ENCODE measurements around the gene COL8A2. TPM values are rescaled to one million over a fixed set of nuclear protein-coding genes. Genes with fewer than 3 reads are reported as not detected.

Gene COL8A2
- total and polyA plus RNA-seq, 9 donors = 4.3 to 37.4 (median 16.6) TPM

DNA sequence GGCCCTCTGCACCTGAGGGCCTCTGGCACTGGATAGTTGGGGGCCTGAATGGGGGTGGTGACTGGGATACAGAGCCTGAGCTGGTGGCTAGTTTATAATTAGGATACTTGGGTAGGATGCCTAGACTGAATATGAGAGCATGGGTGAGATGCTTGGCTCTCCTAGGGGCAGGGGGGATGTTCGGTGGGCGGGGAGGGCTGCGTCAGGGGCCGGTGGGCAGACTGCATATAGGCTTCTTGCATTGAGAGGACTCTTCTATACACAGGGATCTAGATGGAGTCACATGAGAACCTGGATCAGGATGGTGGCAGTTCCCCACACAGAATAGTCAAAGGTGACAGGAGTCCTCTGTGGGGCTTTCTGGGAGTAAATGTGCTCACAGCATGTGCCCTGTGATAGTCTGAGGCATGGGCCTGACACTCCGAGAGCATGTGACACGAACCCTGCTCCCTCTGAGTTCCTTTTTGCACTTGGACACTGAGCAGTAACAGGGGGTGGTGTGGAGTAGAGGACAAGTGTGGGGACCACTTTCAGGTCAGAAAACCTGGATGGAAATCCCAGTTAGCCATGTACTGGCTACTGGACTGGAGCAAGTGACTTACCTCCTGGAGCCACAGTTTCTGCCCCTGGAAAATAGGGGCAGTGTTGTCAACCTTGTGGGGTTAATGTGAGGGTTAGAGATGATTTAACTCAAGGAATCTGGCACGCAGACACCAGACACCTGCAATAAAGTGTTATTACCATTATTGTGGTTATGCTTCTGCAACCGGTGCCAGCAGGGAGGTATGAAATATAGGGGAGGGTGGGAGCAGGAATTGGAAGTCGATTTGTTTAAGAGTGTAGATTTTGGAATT is 33.2 kb upstream of the COL8A2 start:
- DNase-seq = no peak
- Histone ChIP-seq H3K4me1 (ENCODE audit: control insufficient read depth, insufficient read depth, low read length) (peaks cover 65% of the 10 kb centered on the region), H3K9me3 (replicated peaks; ENCODE audit: control insufficient read depth, low read depth, low read length) (no peaks in the 10 kb centered on the region), H3K36me3 (ENCODE audit: control insufficient read depth, insufficient read depth, low read length) (peaks cover 32% of the 10 kb centered on the region), H3K4me3 (ENCODE audit: low read length) (peak overlapping the region; percentile 94), H3K27me3 (ENCODE audit: control insufficient read depth, insufficient read depth, low read length) (no peaks in the 10 kb centered on the region), H3K27ac (ENCODE audit: low read length) (peak overlapping the region; percentile 98)
- 50% methylated on average over 3 of the region's 9 CpGs for WGBS (ENCODE audit: insufficient coverage)

DNA sequence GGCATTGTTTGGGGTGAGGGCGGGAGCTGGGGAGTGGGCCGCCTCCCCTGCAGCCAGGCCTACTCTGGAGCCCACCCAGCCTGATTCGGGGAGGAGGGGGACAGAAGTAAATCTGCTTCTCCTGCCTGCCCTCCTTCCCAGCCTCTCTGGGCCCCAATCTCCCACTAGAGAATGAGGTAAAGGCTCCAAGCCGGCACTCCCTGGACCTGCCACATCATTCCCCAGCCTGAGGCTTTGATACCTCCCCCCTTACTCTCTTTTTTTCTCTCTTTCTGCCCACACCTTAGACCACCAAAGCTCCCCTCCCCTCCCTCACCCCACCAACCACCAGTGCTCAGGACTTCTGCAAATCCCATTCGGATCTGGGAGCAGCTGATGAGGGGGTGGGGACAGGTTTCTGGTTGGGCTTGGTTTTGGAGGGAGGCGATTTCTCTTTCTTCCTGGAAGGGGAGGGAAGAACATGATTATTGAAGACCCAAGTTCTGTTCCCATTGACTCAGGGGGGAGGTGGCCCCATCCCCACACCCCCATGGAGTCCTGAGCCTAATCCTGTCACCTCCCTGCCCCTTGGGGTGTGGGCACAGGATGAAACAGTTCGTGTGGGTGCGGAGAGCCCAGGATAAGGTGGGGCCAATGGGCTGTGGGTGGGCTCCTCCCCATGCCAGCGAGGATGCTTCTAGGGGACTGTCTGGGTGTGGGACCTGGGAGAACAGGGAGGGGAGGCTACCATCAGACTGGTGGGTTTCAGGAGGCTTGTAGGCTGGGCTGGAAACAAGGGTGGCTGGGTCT is 32.3 kb upstream of the COL8A2 start:
- H3K9me3 ChIP-seq (replicated peaks; ENCODE audit: control insufficient read depth, low read depth, low read length) = no peaks in the 10 kb centered on the region
- peak overlapping the region; percentile 94 for H3K4me3 ChIP-seq (ENCODE audit: low read length)
- H3K27me3 ChIP-seq (ENCODE audit: control insufficient read depth, insufficient read depth, low read length) = no peaks in the 10 kb centered on the region
- 0% methylated on average over 5 of the region's 9 CpGs for WGBS (ENCODE audit: insufficient coverage)
- DNase-seq = peak; percentile 90
- H3K4me1 ChIP-seq (ENCODE audit: control insufficient read depth, insufficient read depth, low read length) = peaks cover 67% of the 10 kb centered on the region
- H3K36me3 ChIP-seq (ENCODE audit: control insufficient read depth, insufficient read depth, low read length) = peaks cover 32% of the 10 kb centered on the region
- peak overlapping the region; percentile 98 for H3K27ac ChIP-seq (ENCODE audit: low read length)

DNA sequence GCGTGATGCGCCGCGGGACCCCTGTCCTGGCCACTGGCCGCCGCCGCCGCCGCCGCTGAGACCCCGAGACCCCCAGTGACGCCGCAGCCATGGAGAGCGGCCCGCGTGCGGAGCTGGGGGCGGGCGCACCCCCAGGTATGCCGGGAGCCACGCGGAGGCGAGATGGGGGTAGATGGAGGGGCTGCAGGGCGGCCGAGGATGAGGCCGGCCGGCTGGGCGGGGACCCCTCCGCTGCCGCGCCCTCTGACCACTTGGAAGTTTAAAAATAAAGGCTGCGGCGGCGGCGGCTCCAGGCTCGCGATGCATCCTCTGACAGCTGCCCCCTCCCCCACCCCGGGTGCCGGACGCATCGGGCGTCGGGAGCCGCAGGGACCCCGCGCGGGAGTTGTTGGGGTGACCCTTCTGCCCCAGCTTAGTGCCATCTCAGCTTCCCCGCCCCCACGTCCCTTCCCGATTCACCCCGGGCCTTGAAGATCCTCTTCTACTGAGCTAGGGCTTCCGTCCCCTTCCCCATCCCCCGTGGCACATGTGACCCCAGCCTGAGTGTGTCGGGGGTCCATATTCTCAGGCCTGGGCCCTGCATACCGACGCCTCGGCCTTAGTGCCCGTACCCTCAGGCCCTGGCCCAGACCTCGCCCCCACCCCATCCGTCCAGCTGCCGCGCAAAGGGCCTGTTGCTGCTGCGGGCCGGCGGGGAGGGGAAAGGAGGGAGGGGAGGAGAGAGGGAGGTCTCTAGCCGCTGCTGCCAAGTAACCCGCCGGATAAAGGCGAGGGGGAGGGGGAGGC is 31.5 kb upstream of the COL8A2 start:
- no peaks in the 10 kb centered on the region for H3K9me3 ChIP-seq (replicated peaks; ENCODE audit: control insufficient read depth, low read depth, low read length)
- peak overlapping the region; percentile 98 for H3K27ac ChIP-seq (ENCODE audit: low read length)
- no peaks in the 10 kb centered on the region for H3K27me3 ChIP-seq (ENCODE audit: control insufficient read depth, insufficient read depth, low read length)
- peaks cover 27% of the 10 kb centered on the region for H3K36me3 ChIP-seq (ENCODE audit: control insufficient read depth, insufficient read depth, low read length)
- peak overlapping the region; percentile 94 for H3K4me3 ChIP-seq (ENCODE audit: low read length)
- peaks cover 67% of the 10 kb centered on the region for H3K4me1 ChIP-seq (ENCODE audit: control insufficient read depth, insufficient read depth, low read length)
- under 1% methylated on average over 51 of the region's 69 CpGs for WGBS (ENCODE audit: insufficient coverage)
- DNase-seq = peak; percentile 90

DNA sequence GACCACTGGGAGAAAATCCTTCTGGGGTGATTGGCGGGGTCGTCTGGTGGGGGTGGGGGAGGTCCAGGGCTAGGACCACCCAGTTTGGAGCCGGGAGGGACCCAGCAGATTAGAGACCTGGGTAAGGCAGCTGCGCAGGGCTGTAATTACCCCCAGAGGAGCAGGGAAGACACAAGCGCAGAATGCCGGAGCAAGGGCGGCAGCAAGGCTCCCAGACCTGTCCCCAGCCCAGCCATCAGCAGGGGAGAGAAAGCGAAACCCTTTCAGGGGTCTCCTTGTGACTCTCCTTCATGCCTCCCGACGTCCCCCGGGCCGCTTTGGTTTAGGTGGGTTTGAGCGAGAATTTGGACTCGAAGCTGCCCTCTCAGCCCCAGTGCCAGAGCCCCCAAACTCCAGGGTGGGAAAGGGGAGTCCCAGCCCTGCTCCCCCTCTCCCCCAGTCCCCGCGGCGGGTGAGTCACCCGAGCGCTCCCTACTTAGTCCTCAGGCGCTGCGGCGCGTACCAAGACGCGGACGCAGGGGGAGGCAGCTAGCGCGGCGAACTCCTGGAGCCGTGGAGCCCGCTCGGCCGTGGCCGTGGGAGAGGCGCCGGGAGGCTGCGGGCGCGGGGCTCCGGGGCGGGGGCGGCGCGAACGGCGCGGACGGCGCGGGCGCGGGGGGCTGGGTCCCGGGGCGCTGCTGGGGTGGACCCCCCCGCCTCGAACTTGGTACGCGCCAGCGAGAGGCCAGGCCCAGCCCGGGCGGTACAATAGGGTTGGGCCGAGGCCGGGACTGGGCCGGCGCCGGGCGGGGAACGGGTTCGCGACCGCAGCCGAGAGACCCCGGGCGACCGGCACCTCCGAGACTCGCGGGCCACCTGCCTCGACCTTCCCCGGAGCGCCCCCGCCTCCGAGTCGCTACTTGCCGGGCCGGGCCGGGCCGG is 30.6 kb upstream of the COL8A2 start, which contains the start of gene MAP7D1:
TSS of gene MAP7D1 (plus strand) at position 753 of the 921 bp plus-strand sequence. CDS start 258 bp downstream, outside the sequence.
- DNase-seq = peak; percentile 94
- H3K36me3 ChIP-seq (ENCODE audit: control insufficient read depth, insufficient read depth, low read length) = peaks cover 20% of the 10 kb centered on the region
- WGBS (ENCODE audit: insufficient coverage) = under 1% methylated on average over 76 of the region's 88 CpGs
- no peaks in the 10 kb centered on the region for H3K9me3 ChIP-seq (replicated peaks; ENCODE audit: control insufficient read depth, low read depth, low read length)
- H3K4me3 ChIP-seq (ENCODE audit: low read length) = peak within 1 kb of the TSS; percentile 94
- H3K27ac ChIP-seq (ENCODE audit: low read length) = peak within 1 kb of the TSS; percentile 98
- H3K4me1 ChIP-seq (ENCODE audit: control insufficient read depth, insufficient read depth, low read length) = peaks cover 67% of the 10 kb centered on the region
- no peaks in the 10 kb centered on the region for H3K27me3 ChIP-seq (ENCODE audit: control insufficient read depth, insufficient read depth, low read length)

DNA sequence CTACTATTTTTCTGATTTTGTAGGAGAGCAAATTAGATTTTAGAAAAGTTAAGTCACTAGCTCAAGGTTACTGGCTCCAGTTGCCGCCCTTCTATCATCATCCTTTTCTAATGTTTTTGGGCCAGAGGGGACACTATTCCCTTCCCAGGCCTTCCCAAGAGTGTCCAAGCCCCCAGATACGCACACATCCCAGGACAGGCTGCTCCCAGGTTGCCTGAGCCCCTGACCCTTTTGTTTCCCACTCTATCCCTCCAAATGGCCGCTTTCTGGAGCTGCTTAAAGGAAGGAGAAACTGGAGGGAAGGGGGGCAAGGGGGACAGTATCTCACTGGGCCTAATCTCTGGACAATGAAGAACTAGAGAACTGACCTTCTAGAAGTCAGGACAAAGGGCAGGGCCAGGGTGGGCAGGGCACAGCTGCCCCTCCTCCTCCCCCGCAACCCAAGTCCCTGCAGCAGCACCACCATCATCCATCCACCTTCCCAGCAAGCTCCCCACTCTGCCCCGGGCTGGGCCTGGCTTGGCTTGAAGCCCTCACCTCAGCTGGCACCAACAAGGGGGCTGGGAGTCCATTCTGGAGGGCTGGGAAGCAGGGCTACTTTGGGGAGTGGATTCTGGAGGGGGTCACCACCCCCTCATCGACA is 29.9 kb upstream of the COL8A2 start:
- Histone ChIP-seq H3K4me1 (ENCODE audit: control insufficient read depth, insufficient read depth, low read length) (peaks cover 67% of the 10 kb centered on the region), H3K36me3 (ENCODE audit: control insufficient read depth, insufficient read depth, low read length) (peaks cover 17% of the 10 kb centered on the region), H3K27ac (ENCODE audit: low read length) (peak overlapping the region; percentile 98), H3K9me3 (replicated peaks; ENCODE audit: control insufficient read depth, low read depth, low read length) (no peaks in the 10 kb centered on the region), H3K4me3 (ENCODE audit: low read length) (peak overlapping the region; percentile 94), H3K27me3 (ENCODE audit: control insufficient read depth, insufficient read depth, low read length) (no peaks in the 10 kb centered on the region)
- 50% methylated on average over 2 of the region's 6 CpGs for WGBS (ENCODE audit: insufficient coverage)
- DNase-seq = peak; percentile 59

DNA sequence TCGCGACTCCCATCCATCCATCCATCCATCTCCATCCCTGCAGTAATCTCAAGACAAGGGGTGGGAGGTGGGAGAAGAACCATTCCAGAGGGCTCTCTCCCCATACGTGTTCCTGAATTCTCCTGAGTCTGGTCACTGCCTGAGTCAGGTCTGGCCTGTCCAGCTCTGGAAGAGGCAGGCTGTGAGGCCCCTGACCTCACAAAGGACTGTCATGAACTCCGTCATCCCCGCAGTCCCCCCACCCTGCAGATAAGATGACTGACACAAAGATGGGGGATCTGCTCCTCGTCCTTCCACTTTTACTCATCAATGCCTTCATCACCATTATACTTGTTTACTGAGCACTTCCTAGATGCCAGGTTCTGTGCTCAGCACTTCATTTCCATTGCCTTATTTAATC is 29.3 kb upstream of the COL8A2 start:
- no peak overlapping the region for H3K4me3 ChIP-seq (ENCODE audit: low read length)
- peaks cover 64% of the 10 kb centered on the region for H3K4me1 ChIP-seq (ENCODE audit: control insufficient read depth, insufficient read depth, low read length)
- no peaks in the 10 kb centered on the region for H3K9me3 ChIP-seq (replicated peaks; ENCODE audit: control insufficient read depth, low read depth, low read length)
- H3K36me3 ChIP-seq (ENCODE audit: control insufficient read depth, insufficient read depth, low read length) = peaks cover 11% of the 10 kb centered on the region
- 78% methylated on average over 3 of the region's 6 CpGs for WGBS (ENCODE audit: insufficient coverage)
- H3K27me3 ChIP-seq (ENCODE audit: control insufficient read depth, insufficient read depth, low read length) = no peaks in the 10 kb centered on the region
- no peak overlapping the region for H3K27ac ChIP-seq (ENCODE audit: low read length)
- no peak for DNase-seq

DNA sequence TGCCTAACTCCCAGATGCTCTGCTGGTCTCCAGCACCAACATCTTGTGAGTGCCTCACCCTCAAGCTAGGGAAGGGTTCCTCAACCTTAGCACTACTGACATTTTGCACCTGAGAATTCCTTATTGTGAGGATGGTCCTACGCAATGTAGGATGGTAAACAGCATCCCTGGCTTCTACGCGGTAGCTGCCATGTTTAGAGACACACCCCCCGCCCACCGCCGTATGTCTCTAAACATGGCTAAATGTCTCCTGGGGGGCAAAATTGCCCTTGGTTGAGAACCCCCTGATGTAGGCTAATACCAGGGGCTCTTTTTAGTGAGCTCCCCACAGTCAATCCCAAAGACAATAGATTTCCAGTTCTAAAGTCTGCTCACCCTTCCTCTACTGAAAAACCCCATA is 28.5 kb upstream of the COL8A2 start:
- no peak for DNase-seq
- Histone ChIP-seq H3K9me3 (replicated peaks; ENCODE audit: control insufficient read depth, low read depth, low read length) (no peaks in the 10 kb centered on the region), H3K4me3 (ENCODE audit: low read length) (no peak overlapping the region), H3K27me3 (ENCODE audit: control insufficient read depth, insufficient read depth, low read length) (no peaks in the 10 kb centered on the region), H3K27ac (ENCODE audit: low read length) (no peak overlapping the region), H3K4me1 (ENCODE audit: control insufficient read depth, insufficient read depth, low read length) (peaks cover 64% of the 10 kb centered on the region), H3K36me3 (ENCODE audit: control insufficient read depth, insufficient read depth, low read length) (peaks cover 8% of the 10 kb centered on the region)
- WGBS (ENCODE audit: insufficient coverage) = 77% methylated on average over 6 of the region's 6 CpGs

DNA sequence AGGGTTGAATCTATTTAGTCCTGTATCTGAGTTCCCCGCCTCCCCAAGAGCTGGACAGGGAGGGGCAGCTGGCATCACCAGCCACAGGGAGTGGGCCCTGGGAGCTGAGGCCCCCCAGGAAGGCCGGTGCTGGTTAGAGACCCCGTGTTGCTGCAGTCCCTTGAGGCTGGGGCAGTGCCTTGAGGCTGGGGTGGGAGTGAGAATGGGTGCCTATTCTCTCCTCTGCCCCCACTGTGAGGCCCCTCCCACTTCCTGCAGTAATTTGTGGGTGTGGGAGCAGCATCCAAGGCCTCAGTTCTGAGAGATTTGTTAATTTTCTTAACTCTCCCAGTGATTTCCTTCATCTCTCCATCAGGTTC is 26.8 kb upstream of the COL8A2 start:
- H3K4me1 ChIP-seq (ENCODE audit: control insufficient read depth, insufficient read depth, low read length) = peaks cover 54% of the 10 kb centered on the region
- 40% methylated on average over 2 of the region's 3 CpGs for WGBS (ENCODE audit: insufficient coverage)
- no peak overlapping the region for H3K4me3 ChIP-seq (ENCODE audit: low read length)
- peaks cover 1% of the 10 kb centered on the region for H3K36me3 ChIP-seq (ENCODE audit: control insufficient read depth, insufficient read depth, low read length)
- no peaks in the 10 kb centered on the region for H3K9me3 ChIP-seq (replicated peaks; ENCODE audit: control insufficient read depth, low read depth, low read length)
- H3K27ac ChIP-seq (ENCODE audit: low read length) = peak overlapping the region; percentile 95
- DNase-seq = no peak
- H3K27me3 ChIP-seq (ENCODE audit: control insufficient read depth, insufficient read depth, low read length) = no peaks in the 10 kb centered on the region
